Large intestine (tissue), 3 donors: ENCODE measurements around the gene ATXN7. TPM values are rescaled to one million over a fixed set of nuclear protein-coding genes. Genes with fewer than 3 reads are reported as not detected.

ENCODE experiments used
- DNase-seq, 2 donors: peaks; one replicate each; pipeline versions ENCODE4 v3.0.0 to v3.0.0-alpha.2; 2013
- H3K27ac ChIP-seq: one replicate; pipeline ENCODE4 v1.5.1; 2013; ENCODE audit warnings: low read length
- H3K27me3 ChIP-seq: 2 replicates; pipeline ENCODE4 v1.6.1; 2013; ENCODE audit warnings: low read length; ENCODE audit not compliant: control insufficient read depth, insufficient read depth
- H3K36me3 ChIP-seq: 2 replicates; pipeline ENCODE4 v1.6.1; 2013; ENCODE audit warnings: low read length; ENCODE audit not compliant: control insufficient read depth, insufficient read depth
- H3K4me1 ChIP-seq: one replicate; pipeline ENCODE4 v1.6.1; 2013; ENCODE audit warnings: low read length; ENCODE audit not compliant: control insufficient read depth, insufficient read depth
- H3K4me3 ChIP-seq: one replicate; pipeline ENCODE4 v1.5.1; 2013; ENCODE audit warnings: low read length
- H3K9me3 ChIP-seq: one replicate; pipeline ENCODE4 v1.6.1; 2013; ENCODE audit warnings: mild to moderate bottlenecking, low read depth, low read length, moderate library complexity; ENCODE audit not compliant: control insufficient read depth
- WGBS: methylation state at CpG from one replicate; pipeline ENCODE4 v1.1.5; 2013; ENCODE audit warnings: low lambda C conversion rate; ENCODE audit not compliant: insufficient coverage; 5-methylcytosine and 5-hydroxymethylcytosine counted together
- polyA plus RNA-seq: library from polyadenylated mRNA; unstranded; fragments of 120-200 nt; gene quantifications from one replicate; pipeline ENCODE4 v1.2.1, GENCODE V29; 2013

Gene ATXN7
- polyA plus RNA-seq, 1 donor: 21.0 TPM

GRCh38 chr3:63950698-63951097 is 87.0 kb downstream of the ATXN7 start:
- Histone ChIP-seq H3K27me3 (no peaks in the 10 kb centered on the region), H3K27ac (no peak overlapping the region), H3K36me3 (peaks cover 14% of the 10 kb centered on the region), H3K9me3 (no peaks in the 10 kb centered on the region), H3K4me3 (no peak overlapping the region), H3K4me1 (peaks cover 5% of the 10 kb centered on the region)
- WGBS: no CpG with 5 or more reads among the region's 1 CpG
- no peak for DNase-seq

DNA sequence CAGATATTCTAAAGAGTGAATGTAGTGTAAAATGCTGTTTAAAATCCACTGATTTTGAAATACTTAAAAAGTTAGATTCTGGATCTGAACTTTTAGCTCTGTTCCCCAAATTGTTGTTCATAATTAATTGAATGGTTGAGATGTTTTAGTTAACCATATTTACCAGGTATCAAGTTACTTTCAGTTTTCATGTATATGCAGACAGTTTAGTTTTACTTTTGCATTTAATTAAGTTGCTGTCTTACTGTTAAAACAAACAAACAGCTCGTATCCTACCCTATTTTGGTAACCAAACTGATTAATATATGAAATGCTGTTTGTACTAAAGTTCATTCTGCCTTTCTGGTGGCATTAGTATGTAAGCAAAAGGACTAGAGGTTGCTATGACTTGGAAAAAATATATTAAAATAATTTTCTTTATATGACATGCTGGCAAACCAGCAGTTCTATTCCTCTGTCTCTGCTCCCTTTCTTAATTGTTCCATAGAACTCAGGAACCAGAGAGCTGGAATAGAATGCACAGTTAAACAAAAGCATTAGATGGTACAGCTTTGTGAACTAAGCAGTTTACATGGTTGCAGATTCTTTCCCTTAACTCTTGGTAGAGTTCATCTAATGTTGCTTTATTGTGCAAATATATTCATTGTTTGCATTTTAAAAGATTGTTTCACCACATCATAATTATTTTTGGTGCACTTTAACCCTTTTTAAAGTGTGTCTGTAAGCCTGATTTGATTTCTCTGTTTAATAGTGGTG is 88.0 kb downstream of the ATXN7 start:
- Histone ChIP-seq H3K36me3 (peaks cover 17% of the 10 kb centered on the region), H3K9me3 (no peaks in the 10 kb centered on the region), H3K4me3 (no peak overlapping the region), H3K27ac (no peak overlapping the region), H3K4me1 (peaks cover 5% of the 10 kb centered on the region), H3K27me3 (no peaks in the 10 kb centered on the region)
- WGBS: no CpG with 5 or more reads among the region's 1 CpG
- no peak for DNase-seq

- H3K27ac ChIP-seq: no peak overlapping the region
- no peak overlapping the region for H3K4me3 ChIP-seq
- no CpG with 5 or more reads among the region's 2 CpGs for WGBS
- peaks cover 5% of the 10 kb centered on the region for H3K4me1 ChIP-seq
- no peak for DNase-seq
- no peaks in the 10 kb centered on the region for H3K27me3 ChIP-seq
- no peaks in the 10 kb centered on the region for H3K9me3 ChIP-seq
- H3K36me3 ChIP-seq: peaks cover 17% of the 10 kb centered on the region
Observed at GRCh38 chr3:63952248-63952594, 88.6 kb downstream of the ATXN7 start.

- no peaks in the 10 kb centered on the region for H3K27me3 ChIP-seq
- peaks cover 15% of the 10 kb centered on the region for H3K36me3 ChIP-seq
- no peaks in the 10 kb centered on the region for H3K4me1 ChIP-seq
- no peaks in the 10 kb centered on the region for H3K9me3 ChIP-seq
- no peak overlapping the region for H3K4me3 ChIP-seq
- WGBS: no CpG with 5 or more reads among the region's 5 CpGs
- DNase-seq: no peak
- no peak overlapping the region for H3K27ac ChIP-seq
Observed at GRCh38 chr3:63954182-63954581, 90.5 kb downstream of the ATXN7 start.

DNA sequence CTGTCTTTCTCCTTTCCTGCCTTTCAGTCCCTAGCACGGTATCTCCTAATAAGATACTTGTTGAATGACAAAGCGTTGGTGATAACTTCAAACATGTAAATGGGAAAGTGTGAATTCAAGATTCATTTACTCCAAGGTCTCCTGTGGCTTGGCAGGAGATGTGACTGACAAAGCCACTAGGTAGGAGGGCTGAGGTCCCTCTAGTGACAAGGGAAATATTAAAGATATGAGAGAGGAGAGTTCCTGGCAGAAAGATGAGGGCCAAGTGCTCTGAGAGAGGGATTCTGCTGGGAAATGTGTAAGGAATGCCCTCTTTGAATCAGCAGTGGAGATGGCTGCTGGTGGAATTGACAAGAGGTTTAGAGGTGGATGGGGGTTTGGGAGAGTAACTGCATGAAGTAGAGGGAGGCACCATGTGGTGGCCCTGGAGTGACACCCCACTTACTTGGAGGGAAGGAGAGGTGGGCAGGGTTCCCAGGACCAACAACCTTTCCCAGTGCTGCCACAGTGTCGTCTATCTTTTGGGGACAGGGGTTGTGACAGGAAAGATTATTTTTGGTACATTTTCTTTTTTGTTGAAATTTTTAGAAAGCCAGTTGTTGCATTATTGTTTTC is 91.5 kb downstream of the ATXN7 start:
- DNase-seq: no peak
- H3K27ac ChIP-seq: no peak overlapping the region
- no CpG with 5 or more reads among the region's 3 CpGs for WGBS

GRCh38 chr3:63955830-63956545 is 92.3 kb downstream of the ATXN7 start:
- Histone ChIP-seq H3K36me3 (peaks cover 15% of the 10 kb centered on the region), H3K27ac (no peak overlapping the region), H3K4me1 (no peaks in the 10 kb centered on the region), H3K27me3 (no peaks in the 10 kb centered on the region), H3K9me3 (no peaks in the 10 kb centered on the region), H3K4me3 (no peak overlapping the region)
- no peak for DNase-seq
- WGBS: 100% methylated on average over 2 of the region's 13 CpGs

More for the DNA sequence above, 91.5 kb downstream of the ATXN7 start:
- Histone ChIP-seq H3K4me3 (no peak overlapping the region), H3K27me3 (no peaks in the 10 kb centered on the region), H3K36me3 (peaks cover 15% of the 10 kb centered on the region), H3K4me1 (no peaks in the 10 kb centered on the region), H3K9me3 (no peaks in the 10 kb centered on the region)

DNA sequence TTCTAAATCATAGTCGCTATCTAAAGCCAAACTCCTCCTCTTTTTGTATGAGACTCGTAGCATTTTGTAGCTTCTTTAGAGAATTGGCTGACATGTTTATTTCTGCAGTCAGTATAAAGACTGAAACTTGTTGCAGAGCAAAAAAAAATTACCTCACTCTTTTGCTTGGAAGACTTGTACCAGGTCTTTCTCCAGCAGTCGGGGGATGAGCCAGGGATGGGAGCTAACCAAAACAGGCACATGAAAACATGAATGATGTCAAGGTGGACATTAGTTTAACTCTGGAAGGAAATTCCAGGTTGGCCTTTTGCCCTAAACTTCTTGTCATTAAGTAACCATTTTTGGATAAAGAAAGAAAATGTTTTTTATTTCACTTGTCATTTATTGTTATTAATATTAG is 95.5 kb downstream of the ATXN7 start:
- Histone ChIP-seq H3K27me3 (no peaks in the 10 kb centered on the region), H3K36me3 (peaks cover 6% of the 10 kb centered on the region), H3K4me1 (peaks cover under 1% of the 10 kb centered on the region), H3K27ac (no peak overlapping the region), H3K9me3 (no peaks in the 10 kb centered on the region), H3K4me3 (no peak overlapping the region)
- WGBS: 72% methylated on average over 2 of the region's 3 CpGs
- DNase-seq: no peak

- no peak overlapping the region for H3K27ac ChIP-seq
- 100% methylated on average over 1 of the region's 6 CpGs for WGBS
- H3K4me1 ChIP-seq: peaks cover 7% of the 10 kb centered on the region
- peaks cover 3% of the 10 kb centered on the region for H3K36me3 ChIP-seq
- no peaks in the 10 kb centered on the region for H3K27me3 ChIP-seq
- H3K4me3 ChIP-seq: no peak overlapping the region
- no peaks in the 10 kb centered on the region for H3K9me3 ChIP-seq
- DNase-seq: no peak
Observed at GRCh38 chr3:63960048-63960711, 96.5 kb downstream of the ATXN7 start.

DNA sequence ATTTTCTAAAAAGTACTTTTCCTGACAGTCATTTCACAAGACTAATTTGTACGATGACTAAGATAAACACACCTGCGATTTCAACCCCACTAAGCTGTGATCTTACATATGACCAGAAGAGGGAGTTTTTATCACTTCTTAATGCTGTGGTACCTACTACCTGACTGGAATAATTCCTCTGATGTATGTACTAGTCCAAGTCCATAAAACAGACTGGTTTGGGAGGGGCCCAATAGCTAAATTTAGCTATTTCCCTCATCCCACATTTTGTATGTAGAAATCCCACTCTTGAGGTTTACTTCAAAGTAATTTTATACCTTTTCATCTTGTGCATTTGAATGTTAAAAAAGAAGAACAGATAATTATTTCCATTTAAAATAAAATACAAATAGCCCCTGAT is 98.2 kb downstream of the ATXN7 start:
- H3K27ac ChIP-seq: no peak overlapping the region
- H3K4me3 ChIP-seq: no peak overlapping the region
- H3K36me3 ChIP-seq: no peaks in the 10 kb centered on the region
- no CpG with 5 or more reads among the region's 2 CpGs for WGBS
- peaks cover 18% of the 10 kb centered on the region for H3K4me1 ChIP-seq
- H3K27me3 ChIP-seq: no peaks in the 10 kb centered on the region
- H3K9me3 ChIP-seq: no peaks in the 10 kb centered on the region
- peak; percentile 33 to 65 for DNase-seq

- no peaks in the 10 kb centered on the region for H3K36me3 ChIP-seq
- DNase-seq: no peak
- H3K4me1 ChIP-seq: peaks cover 30% of the 10 kb centered on the region
- H3K4me3 ChIP-seq: no peak overlapping the region
- no peaks in the 10 kb centered on the region for H3K9me3 ChIP-seq
- no peak overlapping the region for H3K27ac ChIP-seq
- WGBS: 100% methylated on average over 1 of the region's 1 CpG
- H3K27me3 ChIP-seq: no peaks in the 10 kb centered on the region
Observed at GRCh38 chr3:63963496-63963895, 99.8 kb downstream of the ATXN7 start.
